DND-41 (cell line): ENCODE measurements around the gene MAPKAPK2.

Experiments
- CTCF ChIP-seq: IDR thresholded peaks from 2 replicates; pipeline ENCODE4 v1.5.1; 2012; ENCODE audit warnings: borderline replicate concordance, low read length, moderate library complexity, mild to moderate bottlenecking; ENCODE audit not compliant: poor library complexity, severe bottlenecking; ENCODE audit errors: extremely low read depth
- EZH2 ChIP-seq: IDR thresholded peaks from 3 replicates; pipeline ENCODE4 v1.6.1; 2012; ENCODE audit warnings: borderline replicate concordance, low read depth, mild to moderate bottlenecking, moderate library complexity, low read length, inconsistent platforms; ENCODE audit not compliant: severe bottlenecking

- TF ChIP-seq EZH2, result no peak
- no peak for TF ChIP-seq CTCF
Observed at GRCh38 chr1:206699626-206700025, 14.9 kb downstream of the MAPKAPK2 start.
